ENCODE data around the gene S100B.
"Not testable (repeated sequence)": the region's sequence is repeated elsewhere in the genome, so short reads cannot be mapped to it uniquely, and the experiment has no call there.

DNA sequence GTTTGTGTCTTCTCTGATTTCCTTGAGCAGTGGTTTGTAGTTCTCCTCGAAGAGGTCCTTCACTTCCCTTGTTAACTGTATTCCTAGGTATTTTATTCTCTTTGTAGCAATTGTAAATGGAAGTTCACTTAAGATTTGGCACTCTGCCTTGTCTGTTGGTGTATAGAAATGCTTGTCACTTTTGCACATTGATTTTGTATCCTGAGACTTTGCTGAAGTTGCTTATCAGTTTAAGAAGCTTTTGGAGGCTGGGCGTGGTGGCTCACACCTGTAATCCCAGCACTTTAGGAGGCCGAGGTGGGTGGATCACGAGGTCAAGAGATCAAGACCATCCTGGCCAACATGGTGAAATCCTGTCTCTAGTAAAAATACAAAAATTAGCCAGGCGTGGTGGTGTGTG is 27.1 kb downstream of the S100B start:
- not testable (repeated sequence) for TF ChIP-seq PHF20 (IDR thresholded peaks at IDR 0.05; ENCODE audit: partially characterized antibody); HNRNPK (IDR thresholded peaks at IDR 0.05; ENCODE audit: low read depth, low read length, poor library complexity, severe bottlenecking); TAF15 (IDR thresholded peaks at IDR 0.05; ENCODE audit: low read depth, low read length); NCOA1 (IDR thresholded peaks at IDR 0.05; ENCODE audit: low read depth); JUNB (CRISPR knock-in tag; conservative IDR thresholded peaks at IDR 0.05); ZKSCAN1 (IDR thresholded peaks at IDR 0.05; ENCODE audit: low read depth, low read length); GATAD2B (IDR thresholded peaks at IDR 0.05; ENCODE audit: borderline replicate concordance); NFE2L1 (tag; IDR thresholded peaks at IDR 0.05; ENCODE audit: borderline replicate concordance, low read depth)

Measured in K562 (cell line).